Small intestine (tissue), 7 donors: ENCODE measurements around the gene PACRG. TPM values are rescaled to one million over a fixed set of nuclear protein-coding genes. Genes with fewer than 3 reads are reported as not detected.

ENCODE experiments used
- DNase-seq, 2 donors: peaks; one replicate each; pipeline versions ENCODE4 v3.0.0 to v3.0.0-alpha.2; 2013
- FAIRE-seq: peaks from 2 replicates; lab custom pipeline; 2012; peaks lifted over from hg19 to GRCh38; lab: Jason Lieb, UNC
- H3K27ac ChIP-seq, 3 donors: one replicate each; pipeline ENCODE4 v1.5.1; 2013; ENCODE audit warnings: low read length in 2 of 3, mild to moderate bottlenecking in 2 of 3, control low read depth in 1 of 3, inconsistent platforms in 1 of 3, low read depth in 1 of 3, moderate library complexity in 1 of 3
- H3K27me3 ChIP-seq, 3 donors: one replicate each; pipeline ENCODE4 v1.6.1; 2013; ENCODE audit warnings: low read length in 3 of 3, inconsistent platforms in 1 of 3; ENCODE audit not compliant: control insufficient read depth in 3 of 3, insufficient read depth in 3 of 3
- H3K36me3 ChIP-seq, 3 donors: one replicate each; pipeline ENCODE4 v1.6.1; 2013; ENCODE audit warnings: low read length in 3 of 3, inconsistent platforms in 1 of 3, low read depth in 1 of 3, mild to moderate bottlenecking in 1 of 3, moderate library complexity in 1 of 3; ENCODE audit not compliant: control insufficient read depth in 3 of 3, insufficient read depth in 2 of 3
- H3K4me1 ChIP-seq, 3 donors: one replicate each; pipeline ENCODE4 v1.6.1; 2013; ENCODE audit warnings: low read length in 2 of 3, inconsistent platforms in 1 of 3, low read depth in 1 of 3, mild to moderate bottlenecking in 1 of 3, moderate library complexity in 1 of 3; ENCODE audit not compliant: control insufficient read depth in 3 of 3, insufficient read depth in 2 of 3
- H3K4me3 ChIP-seq, 3 donors: one replicate each; pipeline ENCODE4 v1.5.1; 2013; ENCODE audit warnings: low read length in 3 of 3, control low read depth in 1 of 3, inconsistent platforms in 1 of 3, low read depth in 1 of 3, mild to moderate bottlenecking in 1 of 3, moderate library complexity in 1 of 3
- H3K9me3 ChIP-seq, 2 donors: one replicate each; pipeline ENCODE4 v1.6.1; 2013; ENCODE audit warnings: low read depth in 1 of 2, low read length in 1 of 2; ENCODE audit not compliant: control insufficient read depth in 2 of 2, insufficient read depth in 1 of 2
- WGBS, 3 donors: extraction: QIAGEN DNeasy Blood & Tissue Kit; methylation state at CpG; one replicate each; pipeline ENCODE4 v1.1.7; 2013; 5-methylcytosine and 5-hydroxymethylcytosine counted together
- polyA plus RNA-seq, 4 donors: library from polyadenylated mRNA; stranded (reverse) in 3 of 4; unstranded in 1 of 4; fragments of 200-250 nt in 3 of 4; fragments of 120-200 nt in 1 of 4; gene quantifications; one replicate each; pipeline versions ENCODE4 v1.2.1 to v1.2.3, GENCODE V29; 2013
- donor health status: healthy with polysubstance abuse.
- donor health status: control.
- donor health status: control.
- donor health status: Bipolar disorder and iron deficiency.
- donor health status: healthy.

The PACRG gene
- polyA plus RNA-seq, 4 donors = 0.49 to 1.5 TPM; not detected in 2

DNA sequence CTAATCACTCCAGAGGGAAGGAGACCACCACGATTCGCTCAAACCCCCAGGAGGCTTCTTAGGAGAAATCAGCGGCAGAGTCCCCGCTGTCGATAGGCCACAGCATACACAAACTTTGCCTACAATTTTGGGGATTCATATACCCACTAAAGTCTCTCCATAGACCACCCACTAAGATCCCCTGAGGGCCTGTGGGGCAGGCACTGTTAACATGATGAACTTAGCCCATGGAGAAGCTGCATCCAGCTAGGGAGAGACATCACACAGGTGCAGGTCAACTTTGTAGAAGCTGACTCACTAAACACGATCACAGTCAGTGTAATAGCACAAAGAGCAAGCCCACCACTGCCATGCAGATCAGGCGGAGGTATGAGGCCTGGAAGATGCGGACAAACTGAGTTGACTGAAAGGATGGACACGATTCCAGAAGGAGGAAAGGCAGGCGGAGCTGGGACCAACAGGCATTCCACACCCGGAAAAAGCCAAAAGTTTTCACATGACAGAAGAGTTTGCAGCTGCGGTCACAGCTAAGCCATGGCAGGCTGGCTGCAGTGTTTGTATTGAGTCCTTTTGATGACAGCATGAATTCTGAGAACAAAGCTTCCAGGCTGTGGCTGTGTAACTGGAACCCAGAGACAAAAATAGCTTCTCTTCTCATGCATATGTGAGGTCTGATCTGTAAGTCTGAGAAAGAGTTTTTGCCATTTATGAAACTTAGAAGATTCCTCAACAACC is 611.1 kb downstream of the PACRG start:
- no peak for FAIRE-seq
- Histone ChIP-seq H3K27me3 (no peaks in the 10 kb centered on the region), H3K27ac (no peak overlapping the region), H3K9me3 (no peaks in the 10 kb centered on the region), H3K36me3 (no peaks in the 10 kb centered on the region), H3K4me1 (no peaks in the 10 kb centered on the region), H3K4me3 (no peak overlapping the region)
- 75 to 77% (median 76%) methylated on average over 12 of the region's 12 CpGs for WGBS, 3 donors
- peak in 1 of 2 donors; percentile 19 for DNase-seq

DNA sequence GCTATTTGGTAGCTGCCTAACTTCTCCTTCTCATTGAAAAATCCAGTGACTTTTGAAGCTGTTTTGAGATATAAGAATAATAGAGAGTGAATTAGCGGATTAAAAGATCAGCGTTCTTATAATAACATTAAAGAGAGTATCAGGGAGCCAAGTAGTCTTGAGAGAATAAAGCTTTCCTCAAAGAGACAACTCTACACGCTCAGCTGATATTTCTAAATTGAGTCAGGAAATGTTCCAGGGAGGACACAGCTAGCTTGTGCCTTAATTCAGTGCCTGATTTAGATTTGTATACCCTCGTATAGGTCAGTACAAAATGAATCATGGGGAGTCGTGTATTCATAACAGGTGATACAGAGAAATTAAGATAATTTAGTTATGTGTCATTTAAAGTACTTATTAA is 611.7 kb downstream of the PACRG start:
- WGBS, 3 donors = 62 to 80% (median 74%) methylated on average over 5 of the region's 5 CpGs
- no peaks in the 10 kb centered on the region for H3K27me3 ChIP-seq
- FAIRE-seq (no peak), DNase-seq (no peak)
- no peaks in the 10 kb centered on the region for H3K4me1 ChIP-seq
- H3K36me3 ChIP-seq = no peaks in the 10 kb centered on the region
- no peak overlapping the region for H3K4me3 ChIP-seq
- H3K27ac ChIP-seq = no peak overlapping the region
- no peaks in the 10 kb centered on the region for H3K9me3 ChIP-seq

DNA sequence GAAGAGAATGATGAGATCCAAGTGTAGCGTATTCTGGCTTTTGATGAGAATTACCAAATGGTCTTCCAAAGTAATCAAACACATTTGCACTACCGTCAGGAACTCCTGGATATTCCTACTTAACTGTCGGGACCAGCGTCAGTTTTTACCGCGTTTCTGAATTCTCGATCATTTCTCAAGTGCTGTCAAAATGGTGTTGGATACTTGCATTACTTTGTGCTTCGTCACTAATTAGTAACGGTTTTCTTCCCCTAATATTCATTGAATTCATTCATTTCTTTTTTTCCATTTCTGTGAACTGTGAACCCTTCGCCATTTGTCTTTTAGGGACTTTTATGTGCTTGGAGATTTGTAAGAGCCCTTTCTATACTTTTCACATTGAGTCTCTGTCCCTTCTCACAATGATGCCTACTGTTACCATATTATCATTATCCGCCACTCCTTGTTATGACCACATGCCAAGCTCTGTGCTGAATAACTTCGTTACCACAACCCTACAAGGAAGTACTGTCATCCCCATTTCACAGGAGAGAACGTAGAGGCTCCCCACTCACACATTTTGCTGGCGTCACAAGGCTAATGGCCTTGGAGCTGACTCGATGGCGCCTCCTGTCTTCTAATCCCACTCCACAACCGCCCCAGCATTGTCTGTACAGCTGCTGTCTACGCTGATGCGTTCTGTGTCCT is 612.6 kb downstream of the PACRG start:
- no peak overlapping the region for H3K27ac ChIP-seq
- no peaks in the 10 kb centered on the region for H3K9me3 ChIP-seq
- H3K4me1 ChIP-seq = no peaks in the 10 kb centered on the region
- no peak overlapping the region for H3K4me3 ChIP-seq
- no peak for FAIRE-seq
- no peak for DNase-seq
- 90 to 91% (median 90%) methylated on average over 19 of the region's 19 CpGs for WGBS, 3 donors
- no peaks in the 10 kb centered on the region for H3K36me3 ChIP-seq
- no peaks in the 10 kb centered on the region for H3K27me3 ChIP-seq

DNA sequence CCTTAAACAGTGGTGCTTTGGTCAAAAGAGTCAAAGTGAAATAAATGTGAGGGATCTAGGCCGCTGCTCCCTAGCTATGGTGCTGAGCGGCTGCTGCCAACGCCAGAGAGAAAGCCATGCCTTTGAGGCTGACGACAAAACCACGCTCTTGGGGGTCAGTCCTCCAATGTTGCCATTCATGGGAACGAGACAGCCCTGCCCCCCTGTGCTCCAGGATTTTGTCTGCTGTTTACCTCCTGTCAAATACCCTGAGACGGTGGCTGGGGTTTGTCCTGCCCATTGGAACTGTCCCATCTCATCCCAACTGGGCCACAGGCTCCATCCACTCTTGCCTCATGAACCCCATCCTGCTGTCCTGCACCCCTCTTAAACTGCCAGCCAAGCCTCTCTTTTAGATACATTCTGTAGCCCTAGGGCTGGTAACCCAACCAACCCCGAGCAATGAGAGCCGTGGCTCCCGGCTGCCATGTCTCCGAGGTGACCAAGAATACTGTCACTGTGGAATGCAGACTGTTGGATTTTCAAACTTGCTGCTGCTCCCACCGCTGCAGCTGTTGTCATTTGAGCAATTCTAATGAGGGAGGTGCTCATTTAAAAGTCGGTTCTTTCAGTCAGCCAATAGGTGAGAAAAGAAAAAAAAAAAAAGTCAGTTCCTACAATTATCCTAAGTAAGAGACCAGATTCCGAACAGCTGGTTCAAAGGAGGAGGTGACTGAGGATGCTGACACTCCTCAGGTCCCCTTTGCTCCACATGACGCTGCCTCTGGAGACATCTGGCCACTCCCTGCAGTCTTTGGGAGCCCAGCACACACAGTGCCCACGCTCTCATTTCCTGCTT is 613.7 kb downstream of the PACRG start:
- H3K27ac ChIP-seq = no peak overlapping the region
- no peaks in the 10 kb centered on the region for H3K36me3 ChIP-seq
- 78 to 87% (median 82%) methylated on average over 16 of the region's 16 CpGs for WGBS, 3 donors
- no peaks in the 10 kb centered on the region for H3K27me3 ChIP-seq
- DNase-seq (no peak), FAIRE-seq (no peak)
- H3K4me3 ChIP-seq = no peak overlapping the region
- no peaks in the 10 kb centered on the region for H3K4me1 ChIP-seq
- H3K9me3 ChIP-seq = no peaks in the 10 kb centered on the region

DNA sequence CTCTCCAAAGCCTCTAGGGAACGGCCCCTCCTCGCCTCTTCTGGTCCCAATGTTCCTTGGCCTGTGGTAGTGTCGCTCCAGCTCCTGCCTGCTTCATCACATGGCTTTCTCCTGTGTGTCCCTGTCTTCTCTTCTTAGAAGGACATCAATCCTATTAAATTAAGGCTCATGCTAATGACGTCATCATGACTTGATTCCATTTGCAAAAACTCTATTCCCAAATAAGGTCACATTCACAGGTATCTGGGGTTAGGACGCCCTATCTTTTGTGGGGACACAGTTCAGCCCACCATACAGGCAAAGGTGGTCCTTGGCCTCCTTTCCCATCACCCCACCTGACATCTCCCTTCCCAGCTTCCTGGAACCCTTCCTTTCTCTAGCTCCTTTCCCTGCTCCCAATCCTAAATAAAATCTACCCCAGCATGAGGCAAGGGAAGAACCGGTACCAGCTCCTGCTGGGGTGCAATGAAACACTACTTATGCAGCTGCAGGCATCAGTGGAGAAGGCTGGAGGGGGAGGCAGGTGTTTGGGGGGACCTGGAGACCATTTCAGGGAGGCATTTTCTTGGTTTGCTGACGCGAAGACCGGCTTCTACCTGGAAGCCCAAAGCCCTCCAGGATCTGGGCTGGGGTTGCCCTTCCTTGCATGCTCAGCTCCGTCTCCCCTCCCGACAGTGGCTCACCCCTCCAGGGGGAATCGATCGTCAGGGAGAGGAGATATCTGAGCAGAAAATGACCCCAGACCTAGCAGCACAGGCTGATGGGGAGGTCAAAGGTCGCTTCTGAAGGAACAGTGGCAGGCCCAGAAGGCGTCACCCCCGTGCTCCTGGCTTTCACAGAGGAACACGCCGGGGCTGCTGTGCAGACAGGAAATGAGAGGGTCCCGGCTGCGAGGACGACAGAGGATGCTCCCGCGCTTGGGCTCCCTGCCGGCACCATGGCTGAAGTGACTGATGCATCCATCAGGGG is 615.1 kb downstream of the PACRG start:
- no peak overlapping the region for H3K4me3 ChIP-seq
- H3K4me1 ChIP-seq = no peaks in the 10 kb centered on the region
- no peak overlapping the region for H3K27ac ChIP-seq
- 69 to 80% (median 79%) methylated on average over 24 of the region's 24 CpGs for WGBS, 3 donors
- H3K36me3 ChIP-seq = no peaks in the 10 kb centered on the region
- no peak for FAIRE-seq
- H3K27me3 ChIP-seq = no peaks in the 10 kb centered on the region
- H3K9me3 ChIP-seq = no peaks in the 10 kb centered on the region
- no peak for DNase-seq

DNA sequence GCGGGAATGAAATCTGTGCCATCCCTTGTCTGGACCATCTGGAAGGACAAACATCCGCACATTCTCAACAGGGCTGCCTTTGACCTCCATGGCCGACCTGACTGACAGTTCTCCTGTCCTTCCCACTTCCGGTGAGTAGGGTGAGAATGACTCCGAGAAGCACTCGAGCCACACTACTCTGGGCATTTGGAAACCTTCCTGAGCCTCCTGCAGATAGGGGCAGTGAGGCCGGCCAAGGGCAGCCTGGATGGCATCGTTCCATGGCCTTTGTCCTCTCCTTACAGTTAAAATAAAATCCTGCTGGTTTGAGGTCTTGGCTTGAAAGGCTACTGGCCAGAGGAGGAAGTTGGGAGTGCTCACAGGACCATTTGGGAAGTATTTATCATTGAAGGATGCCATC is 615.8 kb downstream of the PACRG start:
- 85 to 89% (median 88%) methylated on average over 8 of the region's 8 CpGs for WGBS, 3 donors
- no peak for FAIRE-seq

DNA sequence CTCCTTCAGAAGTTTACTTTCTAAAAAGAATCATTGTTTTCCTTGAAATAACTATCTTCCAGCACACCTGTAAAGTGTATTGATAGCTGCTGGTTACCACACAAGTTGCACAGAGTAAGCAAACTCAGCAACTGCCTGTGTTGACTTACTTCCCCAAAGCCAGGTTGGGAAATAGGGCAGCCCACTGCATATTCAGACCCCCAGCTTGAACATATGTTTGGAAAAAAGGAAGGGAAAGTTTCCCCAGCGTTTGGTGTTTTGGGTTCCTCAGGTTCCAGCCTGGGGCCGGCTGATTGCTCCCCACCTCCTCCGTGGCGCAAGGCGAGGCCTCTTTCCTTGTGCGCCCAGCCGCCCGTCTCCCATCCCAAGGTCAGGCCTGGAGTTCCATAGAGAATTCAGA is 616.6 kb downstream of the PACRG start:
- DNase-seq (no peak), FAIRE-seq (no peak)
- H3K27me3 ChIP-seq = peaks cover 0 to 2% (median 0%) of the 10 kb centered on the region in 3 donors
- no peak overlapping the region for H3K4me3 ChIP-seq
- WGBS, 3 donors = 87 to 92% (median 88%) methylated on average over 8 of the region's 8 CpGs
- no peaks in the 10 kb centered on the region for H3K36me3 ChIP-seq
- H3K27ac ChIP-seq = no peak overlapping the region
- H3K9me3 ChIP-seq = no peaks in the 10 kb centered on the region
- H3K4me1 ChIP-seq = no peaks in the 10 kb centered on the region

More for the DNA sequence above, 615.8 kb downstream of the PACRG start:
- Histone ChIP-seq H3K36me3 (no peaks in the 10 kb centered on the region), H3K27ac (no peak overlapping the region), H3K9me3 (no peaks in the 10 kb centered on the region), H3K4me3 (no peak overlapping the region), H3K4me1 (no peaks in the 10 kb centered on the region), H3K27me3 (peaks cover 0 to 2% (median 0%) of the 10 kb centered on the region in 3 donors)
- no peak for DNase-seq
